ENCODE measurements around the gene SPTSSB. TPM values are rescaled to one million over a fixed set of nuclear protein-coding genes. Genes with fewer than 3 reads are reported as not detected.

The SPTSSB gene
- polyA plus RNA-seq, 10 donors = 0.32 to 2.5 (median 0.61) TPM

Other genes starting within 250 kb of the SPTSSB start
- gene NMD3, start 150.2 kb downstream of the SPTSSB start, polyA plus RNA-seq (ENCODE audit: insufficient read length in 10 of 10) = 10 to 100 TPM; 25.5 to 47.4 (median 38.4) TPM
- not detected for gene OTOL1, start 125.3 kb upstream of the SPTSSB start, polyA plus RNA-seq (ENCODE audit: insufficient read length in 10 of 10)